Stimulated activated CD4-positive, alpha-beta T cell treated with anti-CD3 and anti-CD28 coated beads, Interleukin-4, amount 100 ng/mL, for 24 hours (primary cell): Measurements from ENCODE around the gene FIG4.
"Not testable (repeated sequence)": the region's sequence is repeated elsewhere in the genome, so short reads cannot be mapped to it uniquely, and the experiment has no call there.

Source experiments
- DNase-seq: peaks from one replicate; pipeline ENCODE4 v3.0.0-alpha.2; 2020

The FIG4 gene

DNA sequence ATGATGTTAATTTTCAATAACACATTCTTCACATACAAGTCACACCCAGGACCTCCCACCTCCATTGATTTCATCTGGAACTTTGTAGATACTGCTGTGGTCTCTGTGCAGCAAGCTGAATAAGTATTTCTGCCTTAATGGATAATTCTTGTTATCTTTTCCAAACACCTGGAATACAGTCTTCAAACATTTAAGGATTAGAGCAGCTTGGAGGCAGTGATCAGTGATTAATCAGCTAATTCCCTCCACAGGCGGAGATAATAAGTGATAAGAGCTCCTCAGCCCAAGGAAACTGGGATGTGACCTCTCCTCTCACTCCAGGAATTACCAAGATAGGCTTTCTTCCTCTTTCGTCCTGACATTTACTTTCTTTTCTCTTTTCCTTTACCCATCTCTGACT is 110.7 kb downstream of the FIG4 start:
- DNase-seq = no peak

DNA sequence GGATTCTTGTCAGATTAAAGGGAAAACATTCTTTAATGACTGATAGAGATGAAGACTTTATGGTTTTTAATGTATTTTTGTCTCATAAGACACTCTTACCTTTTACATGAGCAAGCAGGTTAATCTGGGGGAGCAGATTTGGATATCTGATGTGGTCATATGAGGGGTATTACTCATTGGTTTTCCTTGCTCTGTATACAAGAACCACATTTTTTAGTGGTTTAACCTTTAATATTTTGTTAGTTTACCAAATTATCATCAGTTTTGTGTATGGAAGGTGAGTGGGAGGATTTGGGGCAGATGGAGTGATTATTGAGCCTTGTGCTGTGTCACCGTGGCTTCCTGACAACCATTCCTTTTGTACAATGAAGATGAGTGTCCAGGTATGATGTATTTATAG is 112.9 kb downstream of the FIG4 start:
- no peak for DNase-seq

DNA sequence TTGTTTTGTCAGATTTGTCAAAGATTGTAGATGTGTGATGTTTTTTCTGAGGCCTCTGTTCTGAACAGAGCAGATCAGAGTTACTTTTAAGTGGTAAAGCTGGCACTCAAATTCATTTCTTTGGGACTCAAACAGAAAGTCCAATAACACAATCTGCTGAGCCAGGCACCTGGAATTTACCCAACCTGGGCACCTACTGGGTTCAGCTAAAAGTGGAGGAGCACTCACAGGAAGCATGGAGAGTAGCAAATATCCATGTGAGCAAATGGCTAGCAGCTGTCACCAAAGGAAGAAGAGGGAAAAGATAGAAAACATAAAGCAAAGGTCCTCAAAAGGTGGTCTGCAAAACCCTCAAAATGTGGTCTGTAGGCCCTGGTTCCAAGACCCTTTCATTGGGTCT is 116.8 kb downstream of the FIG4 start:
- no peak for DNase-seq

DNA sequence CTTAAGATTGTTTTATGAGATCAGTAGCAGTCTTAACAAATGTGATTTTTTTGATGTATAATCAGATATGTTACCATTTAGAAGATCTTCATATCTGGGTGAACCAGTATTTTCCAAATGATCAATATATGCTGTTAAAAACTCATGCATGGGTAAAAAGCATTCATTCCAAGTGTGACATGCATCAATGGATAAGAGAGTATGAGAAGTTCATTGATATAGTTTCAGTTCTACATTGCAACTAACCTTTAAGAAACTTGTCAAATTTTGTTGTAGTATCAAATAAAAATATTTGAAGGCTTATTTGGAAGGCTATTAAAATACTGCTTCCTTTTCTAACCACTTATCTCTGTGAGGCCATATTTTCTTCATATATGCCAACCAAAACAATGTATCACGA is 117.7 kb downstream of the FIG4 start:
- DNase-seq = no peak

DNA sequence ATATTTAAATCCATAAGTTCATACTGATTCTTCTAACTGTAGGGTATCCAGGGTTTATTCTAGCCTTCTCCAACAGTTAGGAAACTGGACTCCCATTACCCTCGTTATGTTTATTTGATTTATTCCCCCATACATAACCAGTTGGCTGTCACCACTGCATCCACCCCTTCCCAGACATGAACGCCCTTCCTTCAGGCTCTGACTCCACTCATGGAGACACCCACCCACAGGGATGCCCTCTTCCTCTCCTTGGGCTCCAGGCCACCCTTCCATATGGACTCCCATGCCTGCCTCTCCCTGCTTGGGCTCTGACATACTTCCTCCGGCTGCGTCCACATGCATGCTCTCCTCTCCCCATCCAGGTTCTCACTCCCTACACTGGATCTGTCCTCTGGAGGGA is 124.0 kb downstream of the FIG4 start:
- DNase-seq = no peak

DNA sequence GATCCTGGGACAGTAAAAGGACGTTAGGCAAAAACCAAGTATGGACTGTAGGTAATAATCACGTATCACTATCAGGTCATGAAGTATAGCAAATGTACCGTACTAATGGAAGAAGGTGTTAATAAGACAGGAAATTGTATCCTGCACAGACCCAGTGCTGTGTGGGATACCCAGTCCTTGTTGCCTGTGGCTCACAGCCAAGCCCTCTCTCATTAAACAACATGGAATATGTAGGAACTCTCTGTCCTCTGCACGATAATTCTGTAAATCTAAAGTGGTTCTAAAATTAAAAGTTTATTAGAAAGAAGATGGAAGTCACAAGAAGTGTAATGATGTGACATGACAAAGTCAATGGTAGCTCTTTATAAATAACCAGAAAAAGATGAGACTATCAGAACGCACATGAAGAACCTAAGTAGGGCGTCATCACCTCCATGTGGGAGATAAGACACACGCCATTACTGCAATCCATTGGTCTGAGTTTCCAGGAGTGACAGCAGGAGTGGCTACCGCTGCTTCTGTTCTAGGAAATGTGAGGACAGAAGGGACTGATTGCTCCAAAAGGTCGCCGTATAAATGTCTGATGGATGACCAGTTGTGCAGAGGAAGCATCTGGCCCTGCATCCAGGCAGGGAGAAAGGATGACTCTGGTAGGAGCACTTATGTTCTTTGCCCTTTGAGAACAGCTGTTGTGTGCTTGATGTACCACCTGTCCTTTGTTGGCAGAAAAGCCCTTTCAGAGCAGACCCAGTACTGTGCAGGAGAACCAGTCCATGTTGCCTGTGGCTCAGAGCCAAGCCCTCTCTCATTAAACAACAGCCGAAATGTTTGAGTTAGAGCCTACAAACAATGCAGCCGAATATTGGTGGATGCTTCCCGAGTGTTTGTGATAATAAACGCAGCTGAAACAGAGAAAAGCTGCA is 125.6 kb downstream of the FIG4 start:
- DNase-seq = no peak

DNA sequence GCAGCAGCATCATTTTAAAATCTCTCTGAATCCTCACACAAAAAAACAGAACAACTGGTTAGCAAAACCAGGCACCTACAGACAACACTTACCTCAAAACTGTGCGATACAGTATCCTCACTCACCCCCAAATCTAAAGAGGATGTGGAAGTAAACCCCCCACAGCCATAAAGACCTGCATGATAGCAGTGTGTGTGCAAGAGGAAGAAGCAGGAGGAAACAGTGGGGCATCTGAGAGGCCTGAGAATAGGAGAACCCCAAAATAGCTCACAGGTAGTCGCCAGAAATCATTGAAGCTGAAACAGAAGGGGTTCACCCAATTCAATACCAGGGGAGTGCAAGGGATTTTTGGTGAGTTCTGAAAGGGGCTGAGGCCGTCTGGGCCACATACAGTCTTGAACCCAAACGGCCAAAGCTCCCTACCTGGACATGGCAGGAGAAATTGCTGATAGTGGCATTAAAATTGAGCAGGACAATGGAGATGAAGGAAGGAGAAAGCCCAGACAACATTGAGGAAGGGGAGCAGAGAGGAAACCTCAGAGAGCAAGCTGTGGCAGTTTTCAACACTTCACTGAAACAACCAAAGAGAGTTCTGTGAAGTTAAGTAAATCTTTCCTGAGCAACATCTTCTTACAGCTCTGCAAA is 129.7 kb downstream of the FIG4 start:
- no peak for DNase-seq

DNA sequence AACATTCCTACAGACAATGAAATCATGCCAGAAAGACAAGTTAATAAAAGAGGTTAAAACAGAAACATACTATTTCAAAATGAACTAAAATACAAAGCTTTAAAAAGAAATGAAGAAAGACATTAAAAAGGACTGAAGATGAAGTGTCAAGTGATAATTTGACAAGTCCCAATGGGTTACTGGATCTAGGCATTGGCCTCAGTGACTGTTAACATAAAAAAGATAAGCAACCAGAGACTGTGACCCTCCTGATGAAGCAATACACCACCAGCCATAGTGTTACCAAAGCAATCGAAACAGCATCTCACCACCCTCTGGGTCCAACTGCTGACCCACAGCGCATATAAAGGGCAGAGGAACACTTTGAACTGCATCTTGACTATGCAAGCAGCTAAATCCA is 130.3 kb downstream of the FIG4 start:
- no peak for DNase-seq

DNA sequence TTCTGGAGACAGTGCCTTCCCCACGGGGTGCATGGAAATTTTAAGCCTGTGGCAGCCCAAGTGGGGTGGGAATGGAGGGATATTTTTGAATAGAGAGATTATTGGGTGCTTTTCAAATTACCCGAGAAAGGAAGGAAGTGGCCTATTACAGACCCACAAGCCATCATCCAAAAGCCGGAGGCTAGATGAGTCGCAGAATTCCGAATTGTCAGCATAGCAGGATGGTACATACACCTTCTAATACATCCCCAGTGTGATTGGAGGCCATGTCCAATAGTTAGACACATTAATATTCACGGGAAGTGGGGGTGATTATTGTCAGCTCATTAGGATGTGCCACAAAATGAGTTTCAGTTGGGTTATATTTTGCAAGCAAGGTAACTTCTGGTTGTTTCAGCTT is 133.0 kb downstream of the FIG4 start:
- no peak for DNase-seq

DNA sequence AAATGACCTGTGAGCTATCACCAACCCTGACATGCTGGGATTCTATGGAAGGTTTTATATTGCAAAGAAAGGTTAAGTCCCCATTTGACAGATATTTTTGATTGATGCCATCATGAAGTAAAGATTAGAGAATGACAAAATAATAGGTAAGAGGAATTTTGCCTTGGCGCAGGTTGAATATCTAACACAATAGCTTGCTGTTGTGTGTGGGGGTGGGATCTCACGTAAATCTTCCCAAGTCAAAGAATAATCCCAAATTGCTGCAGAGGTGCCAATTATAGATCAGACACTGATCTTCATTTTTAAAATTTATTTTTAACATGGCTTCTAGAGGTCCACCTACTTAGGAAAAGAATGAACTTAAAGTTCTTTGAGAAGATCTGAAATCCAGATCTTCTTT is 135.5 kb downstream of the FIG4 start:
- no peak for DNase-seq

DNA sequence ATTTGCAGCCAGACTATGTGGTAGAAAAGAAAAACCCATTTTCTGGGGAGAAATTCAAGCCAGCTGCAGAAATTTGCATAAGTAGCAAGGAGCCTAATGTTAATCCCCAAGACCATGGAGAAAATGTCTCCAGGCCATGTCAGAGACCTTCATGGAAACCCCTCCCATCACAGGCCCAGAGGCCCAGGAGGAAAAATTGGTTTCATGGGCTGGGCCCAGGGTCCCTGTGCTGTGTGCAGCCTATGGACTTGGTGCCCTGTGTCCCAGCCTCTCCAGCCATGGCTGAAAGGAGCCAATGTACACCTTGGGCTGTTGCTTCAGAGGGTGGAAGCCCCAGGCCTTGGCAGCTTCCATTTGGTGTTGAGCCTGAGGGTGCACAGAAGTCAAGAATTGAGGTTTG is 140.3 kb downstream of the FIG4 start:
- not testable (repeated sequence) for DNase-seq

DNA sequence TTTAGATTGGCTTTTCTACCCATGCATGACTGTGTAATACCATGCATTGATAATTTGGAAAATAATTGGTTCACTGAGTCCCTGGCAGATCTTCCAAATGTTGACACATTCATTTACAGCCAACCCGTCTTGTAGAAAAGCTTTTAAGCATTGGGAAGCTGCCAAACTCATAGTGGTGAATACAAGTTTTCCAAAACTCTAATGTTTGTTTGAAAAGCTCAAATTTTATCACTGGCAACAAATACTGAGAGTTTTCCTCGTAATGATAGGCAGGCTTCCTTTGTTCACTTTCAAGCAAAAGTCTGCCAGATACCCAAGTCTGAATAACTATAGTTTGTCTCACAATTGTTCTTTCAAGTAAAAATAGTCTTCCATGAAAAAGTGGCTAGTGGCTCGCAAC is 143.0 kb downstream of the FIG4 start:
- no peak for DNase-seq

DNA sequence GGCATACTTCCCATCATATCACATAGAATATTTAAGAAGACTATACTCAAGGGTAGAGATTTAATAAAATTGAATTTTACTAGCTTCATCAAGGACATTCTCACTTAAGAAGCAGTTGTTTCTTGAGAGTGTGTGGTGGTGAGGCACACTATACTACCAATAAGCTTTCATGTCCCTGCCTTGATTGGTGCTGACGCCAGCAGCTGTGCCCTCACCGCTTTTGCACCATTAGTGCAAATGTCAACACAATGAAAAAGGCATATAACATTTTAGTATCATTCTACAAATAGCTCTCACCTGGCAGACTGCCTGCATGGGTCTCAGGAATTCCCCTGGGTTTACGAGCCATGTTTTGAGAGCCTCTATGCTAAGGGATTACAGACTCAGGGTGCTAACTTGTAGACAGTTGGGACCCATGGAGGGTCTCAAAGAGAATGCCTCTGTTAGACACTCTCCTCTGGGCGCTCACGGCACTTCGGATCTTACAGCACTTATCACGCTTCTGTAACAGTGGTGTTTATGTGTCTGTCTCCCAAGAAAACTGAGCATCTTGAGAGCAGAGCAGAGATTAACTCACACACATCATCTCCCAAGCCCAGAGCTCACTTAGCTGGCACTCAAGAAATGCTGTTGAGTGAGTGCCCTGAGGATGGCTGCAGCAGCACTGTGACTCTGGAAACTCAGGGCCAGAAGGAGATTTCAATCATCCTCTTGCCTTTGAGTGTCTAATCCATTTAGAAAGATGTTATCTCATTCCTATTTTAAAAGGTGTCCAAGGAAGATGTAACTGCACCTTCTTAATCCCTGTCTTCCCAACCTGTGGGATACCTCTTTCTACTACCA is 143.7 kb downstream of the FIG4 start:
- DNase-seq = no peak

DNA sequence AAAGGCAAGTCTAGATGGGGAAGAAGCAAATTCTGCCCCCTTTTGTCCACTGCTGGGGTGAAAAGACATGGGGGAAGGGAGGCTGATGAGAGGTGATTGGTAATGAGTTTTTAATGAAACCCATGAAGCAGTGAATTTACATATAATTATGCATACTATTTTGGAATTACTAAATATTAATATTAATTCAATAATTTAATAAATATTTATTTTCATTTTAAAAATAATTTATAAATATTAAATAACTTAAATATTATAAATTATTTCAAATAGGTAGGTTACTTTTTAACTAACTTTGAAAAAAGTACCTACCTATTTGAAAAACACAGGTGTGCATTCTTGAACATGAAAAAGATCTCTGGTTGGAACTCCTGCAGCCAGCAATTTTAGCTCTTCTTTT is 148.9 kb downstream of the FIG4 start:
- no peak for DNase-seq

DNA sequence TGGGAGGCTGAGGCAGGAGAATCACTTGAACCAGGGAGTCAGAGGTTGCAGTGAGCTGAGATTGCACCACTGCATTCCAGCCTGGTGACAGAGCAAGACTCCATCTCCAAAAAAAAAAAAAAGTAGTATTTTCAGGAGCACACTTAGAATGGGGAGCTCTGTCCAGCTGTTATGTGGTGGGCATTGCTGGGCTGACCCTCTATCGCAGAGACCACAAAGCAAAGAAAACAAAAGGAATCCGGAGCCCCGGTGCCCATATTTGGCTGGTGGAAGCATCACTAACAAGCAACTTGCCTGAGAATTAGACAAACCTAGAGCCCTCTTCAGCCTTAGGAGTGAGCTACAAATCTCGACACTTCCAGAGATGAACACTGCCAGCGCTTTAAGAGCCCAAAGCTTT is 149.7 kb downstream of the FIG4 start:
- no peak for DNase-seq

DNA sequence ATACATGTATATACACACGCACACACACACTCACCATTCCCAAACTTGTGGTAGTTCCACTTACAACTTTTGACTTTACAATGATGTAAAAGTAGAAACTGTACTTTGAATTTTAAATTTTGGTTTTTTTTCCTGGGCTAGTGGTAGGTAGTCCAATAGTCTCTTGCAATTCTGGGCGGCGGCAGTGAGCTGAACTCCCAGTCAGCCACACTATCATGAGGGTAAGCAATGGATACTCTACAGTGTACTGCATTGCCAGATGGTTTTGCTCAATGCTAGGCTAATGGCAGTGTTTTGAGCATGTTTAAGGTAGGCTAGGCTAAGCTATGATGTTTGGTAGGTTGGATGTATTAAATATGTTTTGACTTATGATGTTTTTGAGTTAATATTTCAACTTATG is 150.8 kb downstream of the FIG4 start:
- no peak for DNase-seq

DNA sequence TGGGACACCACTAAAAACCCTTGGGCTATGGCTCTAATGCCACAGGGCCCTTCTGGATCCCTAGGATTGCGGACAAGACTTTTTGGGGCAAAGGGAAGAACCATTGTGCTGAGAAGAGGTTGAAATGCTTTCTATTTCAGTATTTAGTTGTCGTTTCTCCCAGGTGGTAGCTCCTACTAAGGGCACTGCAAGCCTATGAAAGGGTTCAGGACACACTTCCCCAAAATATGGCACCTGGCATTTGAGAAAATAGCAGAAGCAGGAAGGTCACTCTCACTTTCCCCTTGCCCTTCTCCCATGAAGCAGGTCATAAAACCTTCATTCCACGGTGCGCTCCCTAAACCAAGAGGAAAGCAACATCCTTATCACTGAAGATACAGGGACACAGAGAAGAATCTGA is 161.6 kb downstream of the FIG4 start:
- no peak for DNase-seq

DNA sequence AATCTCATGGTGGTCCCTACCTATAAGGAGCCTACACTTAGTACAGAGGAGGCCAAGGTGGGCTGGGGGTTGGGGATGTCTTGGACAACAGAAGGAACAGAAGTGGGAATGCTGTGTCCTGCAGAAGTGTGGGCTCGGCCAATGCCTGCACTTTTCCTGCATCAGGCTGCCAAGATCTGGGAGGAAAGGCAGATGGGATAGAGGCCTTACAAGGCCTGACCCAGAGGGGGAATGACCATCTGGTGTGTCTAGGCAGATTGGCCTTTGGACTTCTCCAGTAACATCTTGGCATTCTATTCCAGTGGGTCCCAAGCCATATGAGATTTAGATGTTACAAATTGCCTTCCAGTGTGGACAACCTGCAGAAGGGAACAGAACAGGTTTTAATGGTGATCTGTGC is 162.3 kb downstream of the FIG4 start:
- DNase-seq = no peak

DNA sequence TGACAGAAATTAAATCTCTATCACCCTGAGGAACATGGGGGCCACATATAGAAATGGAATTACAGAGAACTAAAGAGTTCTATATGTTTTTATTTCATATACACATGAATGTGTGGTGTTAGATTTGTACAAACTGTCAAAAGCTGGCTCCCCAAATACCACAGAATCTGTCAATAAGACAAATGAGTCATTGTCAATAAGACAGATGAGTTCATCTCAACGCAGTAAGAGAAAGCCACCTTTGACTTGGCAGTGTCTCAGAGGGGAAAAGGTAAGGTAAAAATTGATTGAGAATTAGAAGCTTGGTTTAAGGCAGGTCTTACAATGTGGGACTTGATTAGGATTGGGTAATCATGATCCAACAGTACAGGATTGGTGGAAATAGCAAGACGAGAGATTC is 162.9 kb downstream of the FIG4 start:
- no peak for DNase-seq

DNA sequence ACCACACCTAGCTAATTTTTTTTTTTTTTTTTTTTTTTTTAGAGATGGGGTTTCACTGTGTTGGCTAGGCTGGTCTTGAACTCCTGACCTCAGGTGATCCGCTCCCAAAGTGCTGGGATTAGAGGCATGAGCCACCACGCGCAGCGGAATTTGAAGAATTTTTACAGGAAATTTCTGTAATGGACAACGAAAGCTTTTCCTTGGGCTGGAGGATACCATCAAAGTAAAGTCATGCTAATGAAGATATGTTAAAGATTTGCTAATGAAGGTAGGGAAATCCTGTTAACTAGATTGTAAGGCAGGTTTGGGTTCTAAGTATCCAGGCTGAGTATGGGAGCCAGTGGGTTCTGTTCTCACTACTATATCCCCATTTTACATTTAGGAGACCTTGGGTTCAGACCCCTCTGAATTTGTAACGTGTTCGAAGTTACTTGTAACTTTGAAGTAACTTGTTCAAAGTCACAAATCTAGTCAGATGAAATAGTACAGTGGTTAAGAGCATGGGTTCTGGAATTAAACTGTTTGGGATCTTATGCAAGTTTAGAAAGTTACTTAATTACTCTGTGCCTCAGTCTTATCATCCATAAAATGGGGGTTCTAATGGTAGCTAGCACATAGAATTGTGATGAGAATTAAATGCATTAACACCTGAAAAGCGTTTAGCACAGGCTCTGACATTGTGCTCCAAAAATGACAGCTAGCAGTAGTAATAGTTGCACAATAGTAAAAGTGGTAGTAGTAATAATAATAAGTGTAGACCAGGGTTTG is 163.6 kb downstream of the FIG4 start:
- DNase-seq = no peak

DNA sequence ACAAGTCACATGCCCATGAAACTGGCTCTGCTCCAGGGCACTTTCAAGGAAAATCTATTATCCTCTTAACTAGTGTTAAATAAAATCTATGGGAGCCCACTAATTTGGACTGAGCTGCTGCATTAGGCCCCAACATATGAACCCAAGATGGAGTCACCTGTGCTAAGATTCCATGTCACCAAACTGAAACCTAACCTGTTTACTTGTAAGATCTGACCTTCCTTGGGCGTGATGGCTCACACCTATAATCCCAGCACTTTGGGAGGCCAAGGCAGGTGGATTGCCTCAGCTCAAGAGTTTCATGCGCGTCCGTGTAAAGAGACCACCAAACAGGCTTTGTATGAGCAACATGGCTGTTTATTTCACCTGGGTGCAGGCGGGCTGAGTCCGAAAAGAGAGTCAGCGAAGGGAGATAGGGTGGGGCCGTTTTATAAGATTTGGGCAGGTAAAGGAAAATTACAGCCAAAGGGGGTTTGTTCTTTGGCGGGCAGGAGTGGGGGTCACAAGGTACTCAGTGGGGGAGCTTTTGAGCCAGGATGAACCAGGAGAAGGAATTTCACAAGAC is 164.5 kb downstream of the FIG4 start:
- DNase-seq = not testable (repeated sequence)

DNA sequence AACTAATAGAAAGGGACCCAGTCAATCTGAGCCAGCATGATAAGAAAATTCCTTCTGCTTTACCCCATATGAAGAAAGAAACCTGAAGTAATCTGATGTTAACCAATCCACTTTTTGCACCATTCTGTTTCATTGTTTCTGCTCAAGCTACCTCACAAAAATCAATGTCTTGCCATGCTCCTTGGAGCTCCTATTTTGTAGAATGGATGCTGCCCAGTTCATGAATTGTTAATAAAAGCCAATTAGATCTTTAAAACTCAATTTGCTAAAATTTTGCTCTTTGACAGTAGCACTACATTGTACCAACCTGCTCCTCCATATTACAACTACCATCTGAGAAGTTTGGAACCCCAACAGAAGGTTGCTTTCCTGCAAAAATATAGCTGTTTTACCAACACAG is 170.8 kb downstream of the FIG4 start:
- no peak for DNase-seq

DNA sequence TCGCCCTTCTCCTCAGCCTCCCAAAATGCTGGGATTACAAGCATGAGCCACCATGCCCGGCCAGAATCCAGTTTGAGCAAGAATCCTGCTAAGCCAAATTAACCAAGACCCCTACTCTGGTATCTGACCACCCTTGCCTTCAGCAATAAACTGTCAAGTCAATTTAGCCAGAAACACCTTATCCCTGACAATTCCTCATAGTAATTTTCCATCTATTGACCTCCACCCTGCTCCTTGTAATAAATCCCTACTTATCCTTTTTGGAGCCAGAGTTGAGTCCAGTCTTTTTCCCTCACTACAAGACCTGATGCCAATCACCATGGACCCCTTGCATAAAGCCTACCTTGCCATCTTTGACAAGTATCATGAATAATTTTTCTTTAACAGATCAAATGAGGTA is 173.0 kb downstream of the FIG4 start:
- DNase-seq = no peak
